HG02610 (cell line): ENCODE measurements around the gene TNNC1.

ENCODE experiments used
- ATAC-seq: cut with Tn5 transposase; IDR thresholded peaks from one replicate; pipeline ENCODE4 v1.9.1; 2021; ENCODE audit warnings: mild to moderate bottlenecking, moderate library complexity; ENCODE audit not compliant: unreplicated experiment

The TNNC1 gene

DNA sequence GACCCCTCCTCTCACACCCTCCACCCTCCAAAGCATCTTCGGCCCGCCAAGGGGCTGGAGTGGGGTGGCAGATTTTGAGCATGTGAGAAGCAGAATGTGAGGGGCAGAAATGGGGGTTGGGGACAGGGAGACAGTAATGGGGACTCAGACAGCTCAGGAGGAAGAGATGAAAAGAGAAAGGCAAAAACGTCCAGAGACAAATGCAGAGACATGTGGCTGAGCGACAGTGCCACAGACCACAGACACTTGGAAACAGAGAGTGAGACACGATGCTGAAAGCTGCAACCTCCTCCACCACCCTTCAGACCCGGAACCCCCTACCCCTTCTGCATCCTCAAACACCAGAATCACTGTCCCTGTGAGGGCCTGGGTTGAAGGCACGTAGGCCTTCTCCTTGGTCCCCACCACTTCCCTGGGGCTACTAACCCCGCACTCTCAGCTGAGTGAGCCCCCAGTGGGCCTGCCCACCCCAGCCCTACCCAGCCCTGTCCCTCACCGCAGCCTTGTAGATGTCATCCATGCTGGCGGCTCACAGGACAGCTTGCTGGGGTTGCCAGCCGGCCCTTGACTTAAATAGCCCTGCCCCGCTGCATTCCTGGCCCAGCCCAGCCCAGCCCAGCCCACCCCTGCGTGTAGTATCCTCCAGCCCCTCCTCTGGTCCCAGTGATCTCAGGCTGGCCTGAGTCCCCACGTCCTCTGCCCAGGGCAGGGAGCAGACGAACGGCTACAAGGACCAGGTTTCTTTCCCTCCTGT is at the start of gene TNNC1:
TNNC1 (minus strand) TSS at position 546 of the 754 bp plus-strand sequence; CDS start at position 520, 26 bp downstream.
- no peak for ATAC-seq

DNA sequence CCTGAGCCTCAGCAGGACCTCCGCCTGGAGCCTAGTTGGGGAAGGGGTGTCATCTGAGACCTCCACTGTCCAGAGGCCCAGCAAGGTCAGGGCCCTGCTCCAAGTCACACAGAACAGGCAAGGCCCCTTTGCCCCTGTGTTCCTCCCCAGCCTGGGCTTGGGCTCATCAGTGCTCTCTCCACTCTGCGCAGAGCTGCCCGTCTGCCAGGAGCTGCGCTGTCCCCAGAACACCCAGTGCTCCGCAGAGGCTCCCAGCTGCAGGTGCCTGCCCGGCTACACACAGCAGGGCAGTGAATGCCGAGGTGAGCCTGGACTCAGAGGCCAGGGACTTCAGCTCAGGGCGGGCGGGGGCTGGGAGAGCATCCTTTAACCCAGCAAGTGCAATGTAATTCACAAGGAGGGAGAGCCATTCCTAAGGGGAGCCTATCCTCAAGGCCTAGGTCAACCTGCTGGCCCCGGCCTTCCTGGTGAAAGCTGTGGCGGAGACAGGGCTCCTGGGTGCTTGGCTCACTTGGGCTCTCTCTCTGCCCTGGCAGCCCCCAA is 49.0 kb upstream of the TNNC1 start:
- ATAC-seq, result no peak

DNA sequence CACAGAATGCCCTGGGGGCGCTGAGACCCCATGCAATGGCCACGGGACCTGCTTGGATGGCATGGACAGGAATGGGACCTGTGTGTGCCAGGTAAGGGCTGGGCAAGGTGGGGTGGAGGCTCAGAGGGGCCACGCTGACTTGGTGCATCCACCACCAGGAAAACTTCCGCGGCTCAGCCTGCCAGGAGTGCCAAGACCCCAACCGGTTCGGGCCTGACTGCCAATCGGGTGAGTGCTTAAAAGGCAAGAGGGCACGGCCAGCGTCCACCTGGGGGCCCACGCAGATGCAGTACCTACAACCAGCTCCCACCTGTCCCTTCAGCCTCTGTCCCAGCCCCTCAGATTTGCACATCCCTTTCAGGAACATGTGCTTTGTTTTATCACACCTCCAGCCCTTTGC is 48.2 kb upstream of the TNNC1 start:
- no peak for ATAC-seq

DNA sequence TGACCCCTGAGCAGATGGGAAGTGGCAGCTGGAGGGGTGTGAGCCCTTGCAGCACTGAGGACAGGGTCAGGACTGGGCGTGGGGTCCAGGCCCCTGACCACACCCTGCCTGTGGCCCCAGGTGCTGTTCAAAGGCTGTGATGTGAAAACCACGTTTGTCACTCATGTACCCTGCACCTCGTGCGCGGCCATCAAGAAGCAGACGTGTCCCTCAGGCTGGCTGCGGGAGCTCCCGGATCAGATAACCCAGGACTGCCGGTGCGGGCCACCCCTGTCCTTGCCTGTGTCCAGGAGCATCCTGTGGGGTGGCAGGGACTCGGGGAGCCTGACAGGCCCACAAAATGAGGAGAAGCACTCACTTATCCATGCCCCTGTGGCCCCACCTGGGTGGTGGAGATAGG is 47.2 kb upstream of the TNNC1 start:
- ATAC-seq, result no peak

DNA sequence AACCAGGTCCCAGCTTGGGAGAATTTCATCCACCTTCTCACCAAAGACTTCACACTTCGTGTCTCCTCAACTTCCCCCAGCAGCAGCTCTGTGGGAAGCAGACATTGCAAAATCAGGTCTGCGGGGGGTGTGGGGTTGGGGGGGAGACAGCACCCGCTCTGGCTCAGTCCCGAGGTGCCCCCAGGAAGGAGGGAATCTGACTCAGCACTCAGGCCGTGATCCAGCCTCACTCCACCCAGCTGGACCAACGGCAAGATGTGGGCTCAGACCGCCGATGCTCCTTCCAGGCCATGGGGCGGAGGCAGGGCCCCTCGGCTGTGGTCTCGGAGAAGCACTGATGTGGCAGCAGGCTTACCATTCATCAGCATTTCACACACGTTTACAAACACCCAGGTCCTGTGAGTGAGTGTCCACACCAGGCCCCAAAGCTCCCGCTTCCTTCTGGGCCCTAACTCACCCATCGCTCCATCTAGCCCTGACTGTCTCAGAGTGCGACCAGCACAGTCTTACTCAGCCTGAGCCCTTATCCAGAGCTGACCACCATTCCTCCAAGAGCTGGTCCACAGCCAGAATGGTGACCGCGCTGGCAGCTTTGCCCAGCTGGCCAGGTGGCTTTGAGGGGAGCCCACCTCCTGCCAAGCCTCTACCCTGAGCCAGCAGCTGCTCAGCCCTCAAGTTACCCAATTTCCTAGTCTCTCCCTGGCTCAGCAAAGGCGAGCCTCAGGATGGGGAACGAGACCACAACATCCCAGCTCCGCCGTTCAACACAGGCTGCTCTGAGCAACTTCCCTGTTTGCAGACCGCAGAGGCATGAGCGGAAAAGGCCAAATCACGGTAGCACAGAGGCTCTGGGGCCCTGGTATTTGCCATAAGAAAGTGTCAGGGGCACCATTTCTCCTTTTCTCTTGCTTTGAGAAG is 44.6 kb upstream of the TNNC1 start:
- ATAC-seq, result no peak

DNA sequence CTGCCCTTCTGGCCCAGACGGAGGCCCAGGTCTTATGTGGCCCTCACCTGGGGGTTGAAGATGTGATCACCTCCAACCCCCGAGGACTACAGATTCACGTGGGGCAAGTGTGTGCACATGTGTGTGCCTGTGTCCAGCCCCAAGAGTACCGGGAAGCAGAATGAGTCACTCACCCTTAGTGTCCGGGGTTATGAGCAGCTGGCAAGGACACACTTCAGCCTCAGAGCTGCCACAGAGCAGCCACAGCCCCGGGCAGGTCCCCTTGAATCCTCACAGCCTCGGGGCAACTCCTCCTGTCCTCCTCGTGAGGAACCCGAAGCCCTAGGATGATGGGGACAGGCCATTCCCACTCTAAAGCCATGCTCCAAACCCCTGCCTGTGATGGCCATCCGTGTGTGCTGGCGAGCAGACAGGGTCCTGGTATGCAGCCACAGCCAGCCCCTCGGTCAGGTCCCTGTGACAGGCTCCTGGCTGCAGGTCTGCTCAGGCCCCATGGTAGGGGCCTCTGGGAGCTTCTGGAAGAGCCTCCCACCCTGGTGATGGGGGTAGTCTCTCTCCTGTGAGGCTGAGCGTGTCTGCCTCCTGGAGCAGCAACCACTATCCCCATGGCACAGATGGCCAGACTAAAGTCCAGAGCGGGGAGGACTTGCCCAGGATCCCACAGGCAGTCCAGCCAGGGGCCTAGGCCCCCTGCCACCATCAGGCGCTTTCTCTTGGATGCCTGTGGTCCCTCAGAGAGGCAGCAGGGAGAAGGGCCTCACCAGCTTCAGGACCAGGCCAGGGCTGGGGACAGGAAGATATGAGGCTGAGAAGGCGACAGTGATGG is 42.1 kb upstream of the TNNC1 start:
- ATAC-seq, result no peak

DNA sequence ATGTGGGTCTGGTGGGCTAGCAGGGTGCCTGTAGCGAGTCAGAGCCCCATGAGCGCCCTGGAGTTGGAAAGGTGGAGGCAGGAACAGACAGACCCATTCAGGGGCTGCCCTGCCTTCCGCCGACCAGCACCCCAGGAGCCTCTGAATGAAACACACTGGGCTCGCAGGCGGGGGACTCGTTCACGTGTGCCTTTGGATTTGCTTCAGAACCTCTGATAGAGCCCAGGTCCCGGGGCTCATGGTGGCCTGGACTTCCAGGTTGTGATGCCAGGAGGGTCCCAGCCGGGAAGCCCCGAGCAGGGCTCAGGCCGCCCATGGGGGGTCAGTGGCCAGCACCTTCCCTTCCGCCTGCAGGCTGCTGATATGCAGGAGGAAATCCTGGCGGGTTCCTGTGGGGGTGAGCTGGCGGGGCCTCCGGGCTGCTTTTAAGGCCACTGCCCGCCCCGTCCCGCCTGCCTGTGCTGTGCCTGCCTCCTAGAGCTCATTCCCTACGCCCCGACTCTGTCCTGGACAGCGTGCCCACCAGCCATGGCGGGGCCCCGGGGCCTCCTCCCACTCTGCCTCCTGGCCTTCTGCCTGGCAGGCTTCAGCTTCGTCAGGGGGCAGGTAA is 41.1 kb upstream of the TNNC1 start, which contains the start of gene STAB1:
STAB1 (plus strand) TSS at position 453 of the 610 bp plus-strand sequence; CDS start at position 529, 76 bp downstream.
- ATAC-seq, result no peak

DNA sequence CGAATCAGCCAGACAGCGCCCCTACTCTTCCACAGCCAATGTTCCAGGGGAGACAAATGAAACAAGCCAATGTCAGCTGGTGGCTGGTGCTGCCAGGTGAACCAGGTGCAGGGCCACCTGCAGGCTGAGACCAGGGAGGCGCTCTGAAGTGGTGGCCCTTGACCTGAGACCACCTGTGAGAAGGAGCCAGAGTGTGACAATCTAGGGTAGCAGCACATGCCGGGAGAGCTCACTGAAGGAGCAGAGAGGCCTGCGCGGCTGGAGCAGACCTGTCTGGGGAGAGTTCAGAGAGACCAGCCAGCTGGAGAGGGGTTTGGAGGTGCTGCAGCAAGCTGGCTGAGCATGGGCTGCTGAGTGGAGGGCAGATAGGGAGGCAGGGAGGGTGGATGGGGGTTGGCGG is 40.6 kb upstream of the TNNC1 start:
- ATAC-seq, result no peak

DNA sequence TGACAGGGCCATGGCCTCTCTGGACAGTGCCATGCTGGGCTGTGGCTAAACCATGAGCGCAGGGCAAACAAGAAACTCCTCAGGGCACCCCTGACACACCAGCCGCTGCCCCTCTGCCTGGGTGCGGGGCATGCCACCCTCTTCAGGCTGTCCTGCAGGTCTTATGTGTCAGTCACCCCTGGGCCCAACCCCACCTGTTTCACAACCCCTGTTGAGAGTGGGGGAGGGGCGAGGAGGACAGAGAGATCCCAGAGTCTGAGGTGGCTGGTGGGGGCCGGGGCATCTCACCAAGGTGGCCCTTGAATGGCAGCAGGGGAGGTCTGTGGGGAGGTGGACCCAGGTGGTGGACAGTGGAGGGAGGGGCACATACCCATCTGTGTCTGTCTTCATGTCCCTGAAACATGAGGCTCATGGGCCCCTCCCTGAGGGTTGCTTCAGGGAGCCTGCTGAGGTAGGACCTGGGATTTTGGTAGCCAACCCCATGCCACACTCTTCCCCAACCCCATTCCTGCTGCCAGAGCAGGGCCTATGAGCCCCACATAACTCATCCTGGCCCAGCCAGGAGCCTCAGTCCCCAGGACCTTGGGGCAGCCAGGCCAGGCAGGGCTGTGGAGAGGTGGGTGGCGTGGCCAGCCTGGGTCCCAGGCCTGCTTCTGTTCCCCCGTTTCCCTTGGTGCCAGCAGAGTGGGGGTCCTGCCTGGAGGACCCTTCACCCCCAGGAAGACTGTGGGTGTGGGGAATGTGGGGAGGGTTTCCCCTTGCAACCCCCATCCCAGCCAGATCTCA is 39.6 kb upstream of the TNNC1 start:
- no peak for ATAC-seq

DNA sequence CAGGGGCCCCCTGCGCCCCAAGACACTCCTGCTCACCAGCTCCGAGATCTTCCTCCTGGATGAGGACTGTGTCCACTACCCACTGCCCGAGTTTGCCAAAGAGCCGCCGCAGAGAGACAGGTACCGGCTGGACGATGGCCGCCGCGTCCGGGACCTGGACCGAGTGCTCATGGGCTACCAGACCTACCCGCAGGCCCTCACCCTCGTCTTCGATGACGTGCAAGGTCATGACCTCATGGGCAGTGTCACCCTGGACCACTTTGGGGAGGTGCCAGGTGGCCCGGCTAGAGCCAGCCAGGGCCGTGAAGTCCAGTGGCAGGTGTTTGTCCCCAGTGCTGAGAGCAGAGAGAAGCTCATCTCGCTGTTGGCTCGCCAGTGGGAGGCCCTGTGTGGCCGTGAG is 38.2 kb upstream of the TNNC1 start:
- no peak for ATAC-seq

DNA sequence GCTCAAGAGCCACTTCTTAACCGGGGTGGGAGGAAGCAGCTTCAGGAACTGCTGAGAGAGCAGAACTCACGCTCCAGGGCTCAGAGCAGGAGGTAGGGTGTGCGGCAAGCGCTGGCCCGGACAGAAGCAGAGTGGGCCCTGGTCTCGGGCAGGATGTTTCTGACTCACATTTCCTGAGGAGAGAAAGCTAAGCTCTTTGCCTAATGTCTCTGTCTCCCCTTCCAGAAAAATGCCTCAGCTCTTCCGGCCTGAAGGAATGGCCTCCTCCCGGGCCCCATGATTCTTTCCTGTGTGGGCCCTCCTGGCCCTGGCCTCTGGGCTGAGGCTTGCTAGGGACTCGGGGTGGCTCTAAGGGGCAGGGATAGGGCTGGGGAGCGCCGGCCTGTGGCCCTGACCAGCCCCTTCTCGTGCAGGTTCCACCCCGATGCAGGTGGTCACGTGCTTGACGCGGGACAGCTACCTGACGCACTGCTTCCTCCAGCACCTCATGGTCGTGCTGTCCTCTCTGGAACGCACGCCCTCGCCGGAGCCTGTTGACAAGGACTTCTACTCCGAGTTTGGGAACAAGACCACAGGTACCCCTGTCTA is 37.2 kb upstream of the TNNC1 start:
- ATAC-seq, result no peak

DNA sequence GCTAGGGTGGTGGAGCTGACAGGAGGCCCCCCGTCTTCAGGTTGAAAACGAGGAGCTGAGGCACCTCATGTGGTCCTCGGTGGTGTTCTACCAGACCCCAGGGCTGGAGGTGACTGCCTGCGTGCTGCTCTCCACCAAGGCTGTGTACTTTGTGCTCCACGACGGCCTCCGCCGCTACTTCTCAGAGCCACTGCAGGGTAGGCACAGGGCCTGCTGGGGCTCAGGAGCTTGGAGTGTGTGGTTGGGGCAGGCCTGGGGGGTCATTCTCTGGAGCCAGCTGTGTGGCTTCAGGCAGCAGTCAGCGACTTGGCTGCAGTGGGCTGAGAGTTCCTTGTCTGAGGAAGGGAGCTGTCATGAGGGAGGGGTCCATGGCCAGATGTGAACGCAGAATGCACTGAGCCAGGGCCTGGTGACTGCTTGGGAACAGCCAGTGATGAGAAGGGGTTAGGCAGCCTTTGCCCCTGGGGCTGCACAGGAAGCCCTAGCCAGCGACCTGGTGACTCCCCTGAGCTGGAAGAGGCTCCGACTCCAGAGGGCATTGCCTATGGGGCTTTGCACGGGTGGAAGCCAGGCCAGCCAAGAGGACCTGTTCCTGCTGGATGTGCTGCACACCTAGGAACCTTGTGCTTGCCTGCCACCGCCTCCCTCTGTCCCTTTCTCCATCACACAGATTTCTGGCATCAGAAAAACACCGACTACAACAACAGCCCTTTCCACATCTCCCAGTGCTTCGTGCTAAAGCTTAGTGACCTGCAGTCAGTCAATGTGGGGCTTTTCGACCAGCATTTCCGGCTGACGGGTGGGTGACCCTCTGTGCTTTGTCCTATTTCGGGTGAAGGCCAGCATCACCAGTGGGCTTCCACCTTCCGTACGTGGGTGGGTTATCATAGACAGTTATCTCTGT is 36.4 kb upstream of the TNNC1 start:
- ATAC-seq, result no peak

DNA sequence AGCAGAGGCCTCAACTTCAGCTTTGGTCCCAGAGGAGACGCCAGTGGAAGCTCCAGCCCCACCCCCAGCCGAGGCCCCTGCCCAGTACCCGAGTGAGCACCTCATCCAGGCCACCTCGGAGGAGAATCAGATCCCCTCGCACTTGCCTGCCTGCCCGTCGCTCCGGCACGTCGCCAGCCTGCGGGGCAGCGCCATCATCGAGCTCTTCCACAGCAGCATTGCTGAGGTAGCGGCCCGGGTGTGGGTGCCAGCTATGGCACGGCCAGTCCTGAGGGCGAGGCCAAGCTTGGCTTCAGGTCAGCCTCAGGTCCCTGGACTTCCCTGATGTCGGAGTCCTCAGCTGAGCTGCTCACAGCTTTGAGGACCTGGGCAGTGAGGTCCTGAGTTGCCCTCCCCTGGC is 35.6 kb upstream of the TNNC1 start:
- ATAC-seq, result no peak

DNA sequence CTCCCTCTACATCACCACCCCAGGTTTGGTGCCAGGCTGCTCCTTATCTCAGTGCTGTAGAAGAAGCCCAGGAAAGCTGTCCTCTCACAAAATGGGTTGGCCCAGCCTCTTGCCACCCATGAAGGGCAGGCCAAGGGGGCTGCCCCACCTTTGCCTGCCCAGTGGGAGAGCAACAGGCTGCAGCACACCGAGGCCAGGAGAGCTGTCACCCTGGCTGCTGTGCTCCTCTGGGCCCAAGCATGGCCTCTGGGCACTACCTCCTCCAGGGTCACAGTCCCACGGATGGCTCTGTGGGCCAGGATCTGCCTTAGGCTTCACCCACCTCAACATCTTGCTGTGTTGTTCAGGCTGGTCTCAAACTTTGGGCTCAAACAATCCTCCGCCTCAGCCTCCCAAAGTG is 34.9 kb upstream of the TNNC1 start:
- no peak for ATAC-seq

DNA sequence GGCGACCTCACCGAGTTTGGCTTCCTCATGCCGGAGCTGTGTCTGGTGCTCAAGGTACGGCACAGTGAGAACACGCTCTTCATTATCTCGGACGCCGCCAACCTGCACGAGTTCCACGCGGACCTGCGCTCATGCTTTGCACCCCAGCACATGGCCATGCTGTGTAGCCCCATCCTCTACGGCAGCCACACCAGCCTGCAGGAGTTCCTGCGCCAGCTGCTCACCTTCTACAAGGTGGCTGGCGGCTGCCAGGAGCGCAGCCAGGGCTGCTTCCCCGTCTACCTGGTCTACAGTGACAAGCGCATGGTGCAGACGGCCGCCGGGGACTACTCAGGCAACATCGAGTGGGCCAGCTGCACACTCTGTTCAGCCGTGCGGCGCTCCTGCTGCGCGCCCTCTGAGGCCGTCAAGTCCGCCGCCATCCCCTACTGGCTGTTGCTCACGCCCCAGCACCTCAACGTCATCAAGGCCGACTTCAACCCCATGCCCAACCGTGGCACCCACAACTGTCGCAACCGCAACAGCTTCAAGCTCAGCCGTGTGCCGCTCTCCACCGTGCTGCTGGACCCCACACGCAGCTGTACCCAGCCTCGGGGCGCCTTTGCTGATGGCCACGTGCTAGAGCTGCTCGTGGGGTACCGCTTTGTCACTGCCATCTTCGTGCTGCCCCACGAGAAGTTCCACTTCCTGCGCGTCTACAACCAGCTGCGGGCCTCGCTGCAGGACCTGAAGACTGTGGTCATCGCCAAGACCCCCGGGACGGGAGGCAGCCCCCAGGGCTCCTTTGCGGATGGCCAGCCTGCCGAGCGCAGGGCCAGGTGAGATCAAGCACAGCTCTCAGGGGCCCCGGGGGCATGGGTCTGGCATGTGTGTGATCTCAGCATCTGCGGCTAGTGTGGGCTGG is 34.2 kb upstream of the TNNC1 start:
- no peak for ATAC-seq

DNA sequence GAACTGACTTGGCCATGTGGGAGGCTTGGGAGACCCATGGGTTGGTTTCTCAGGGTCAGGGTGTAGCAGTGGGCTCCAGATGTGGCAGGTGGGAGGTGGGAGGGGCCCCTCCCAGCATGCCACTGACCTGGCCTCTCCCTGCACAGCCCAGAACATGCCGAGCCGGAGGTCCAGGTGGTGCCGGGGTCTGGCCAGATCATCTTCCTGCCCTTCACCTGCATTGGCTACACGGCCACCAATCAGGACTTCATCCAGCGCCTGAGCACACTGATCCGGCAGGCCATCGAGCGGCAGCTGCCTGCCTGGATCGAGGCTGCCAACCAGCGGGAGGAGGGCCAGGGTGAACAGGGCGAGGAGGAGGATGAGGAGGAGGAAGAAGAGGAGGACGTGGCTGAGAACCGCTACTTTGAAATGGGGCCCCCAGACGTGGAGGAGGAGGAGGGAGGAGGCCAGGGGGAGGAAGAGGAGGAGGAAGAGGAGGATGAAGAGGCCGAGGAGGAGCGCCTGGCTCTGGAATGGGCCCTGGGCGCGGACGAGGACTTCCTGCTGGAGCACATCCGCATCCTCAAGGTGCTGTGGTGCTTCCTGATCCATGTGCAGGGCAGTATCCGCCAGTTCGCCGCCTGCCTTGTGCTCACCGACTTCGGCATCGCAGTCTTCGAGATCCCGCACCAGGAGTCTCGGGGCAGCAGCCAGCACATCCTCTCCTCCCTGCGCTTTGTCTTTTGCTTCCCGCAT is 33.4 kb upstream of the TNNC1 start:
- ATAC-seq, result no peak
